SKM-1 (cell line): ENCODE data around the gene TMEM134.
"Not testable (repeated sequence)": the region's sequence is repeated elsewhere in the genome, so short reads cannot be mapped to it uniquely, and the experiment has no call there.

ENCODE experiments used
- DNase-seq: peaks from one replicate; lab custom pipeline; 2025; ENCODE audit not compliant: unreplicated experiment; lab: John Stamatoyannopoulos, UW

TMEM134 gene

GRCh38 chr11:67468759-67469507, at the start of gene TMEM134:
Gene TMEM134, minus strand, starts transcription at chr11:67469251. Its CDS starts 59 bp downstream, at chr11:67469192.
- peak; percentile 67 for DNase-seq

- no peak for DNase-seq
Observed at GRCh38 chr11:67517784-67518552, 48.9 kb upstream of the TMEM134 start.

GRCh38 chr11:67516806-67517205, 47.8 kb upstream of the TMEM134 start:
- no peak for DNase-seq

GRCh38 chr11:67514116-67514515, 45.1 kb upstream of the TMEM134 start:
- no peak for DNase-seq

- not testable (repeated sequence) for DNase-seq
Observed at GRCh38 chr11:67511558-67511957, 42.5 kb upstream of the TMEM134 start.

- no peak for DNase-seq
Observed at GRCh38 chr11:67510023-67510345, 40.9 kb upstream of the TMEM134 start.

- peak; percentile 91 for DNase-seq
Observed at GRCh38 chr11:67508486-67509121, 39.6 kb upstream of the TMEM134 start.

- peak; percentile 93 for DNase-seq
Observed at GRCh38 chr11:67507864-67508485, 38.9 kb upstream of the TMEM134 start, which contains the start of gene CDK2AP2. Gene CDK2AP2, minus strand, starts transcription at chr11:67508162. Its CDS starts 80 bp downstream, at chr11:67508082.

- no peak for DNase-seq
Observed at GRCh38 chr11:67507242-67507863, 38.3 kb upstream of the TMEM134 start.

GRCh38 chr11:67506426-67507051, 37.5 kb upstream of the TMEM134 start:
- DNase-seq: no peak

GRCh38 chr11:67505605-67506396, 36.8 kb upstream of the TMEM134 start:
- DNase-seq: peak; percentile 56

- DNase-seq: peak; percentile 10
Observed at GRCh38 chr11:67504950-67505581, 36.0 kb upstream of the TMEM134 start, which contains the start of gene PITPNM1. Gene PITPNM1, minus strand, starts transcription at chr11:67505363. Its CDS starts 1,183 bp downstream, at chr11:67504180.

- no peak for DNase-seq
Observed at GRCh38 chr11:67504005-67504949, 35.2 kb upstream of the TMEM134 start.

- DNase-seq: no peak
Observed at GRCh38 chr11:67503119-67504004, 34.3 kb upstream of the TMEM134 start.

GRCh38 chr11:67502328-67502979, 33.4 kb upstream of the TMEM134 start:
- no peak for DNase-seq

GRCh38 chr11:67501854-67502253, 32.8 kb upstream of the TMEM134 start:
- DNase-seq: no peak
